HEK293 (cell line): ENCODE results near the gene LTC4S.

ENCODE experiments used
- CTCF ChIA-PET: fragments of 350-600 bp; formaldehyde crosslinking; extraction: SDS; loops from one replicate; lab custom pipeline; 2021; ENCODE audit warnings: antibody characterized with exemption; lab: Yijun Ruan, JAX
- POLR2A ChIA-PET: fragments of 300-600 bp; formaldehyde crosslinking; extraction: SDS; loops from one replicate; lab custom pipeline; 2020; ENCODE audit warnings: antibody characterized with exemption, inconsistent platforms; lab: Yijun Ruan, JAX
- H3K27ac ChIP-seq: fragments of 200-500 bp; sonication (Bioruptor generic); 2 replicates; pipeline ENCODE4 v1.5.1; 2014; ENCODE audit warnings: low read depth, low read length, control low read depth, inconsistent platforms; ENCODE audit errors: extremely low read depth
- H3K36me3 ChIP-seq, 2 experiments: fragments of 200-500 bp in 1 of 2; sonication (Bioruptor generic) in 1 of 2; 1 replicate in 1 of 2; 2 replicates in 1 of 2; pipeline ENCODE4 v1.5.1; 2014 to 2017; ENCODE audit warnings: inconsistent platforms in 2 of 2, low read length in 2 of 2; ENCODE audit not compliant: control insufficient read depth in 2 of 2, insufficient read depth in 1 of 2
- H3K4me1 ChIP-seq: fragments of 200-500 bp; sonication (Bioruptor generic); 2 replicates; pipeline ENCODE4 v1.5.1; 2014; ENCODE audit warnings: mild to moderate bottlenecking, low read length, inconsistent platforms; ENCODE audit not compliant: control insufficient read depth, insufficient read depth
- H3K4me3 ChIP-seq: 2 replicates; pipeline ENCODE4 v1.5.1; 2011; ENCODE audit warnings: low read depth, mild to moderate bottlenecking, control low read depth, low read length, moderate library complexity
- H3K9me3 ChIP-seq: fragments of 200-500 bp; sonication (Bioruptor generic); 2 replicates; pipeline ENCODE4 v1.5.1; 2014; ENCODE audit warnings: low read depth, low read length, inconsistent platforms; ENCODE audit not compliant: control insufficient read depth, insufficient read depth
- BCL11A ChIP-seq: fragments of 450-650 bp; formaldehyde crosslinking; IDR thresholded peaks from 2 replicates; pipeline ENCODE4 v1.5.1; 2016; ENCODE audit warnings: low read depth, missing biosample characterization, missing genetic modification characterization
- FEZF1 ChIP-seq: fragments of 450-650 bp; formaldehyde crosslinking; IDR thresholded peaks from 2 replicates; pipeline ENCODE4 v1.5.1; 2016; ENCODE audit warnings: missing biosample characterization, missing genetic modification characterization
- GFI1B ChIP-seq: fragments of 450-650 bp; formaldehyde crosslinking; IDR thresholded peaks from 2 replicates; pipeline ENCODE4 v1.5.1; 2016; ENCODE audit warnings: missing biosample characterization, missing genetic modification characterization
- HIC1 ChIP-seq: fragments of 450-650 bp; formaldehyde crosslinking; IDR thresholded peaks from 2 replicates; pipeline ENCODE4 v1.5.1; 2016; ENCODE audit warnings: missing biosample characterization, missing genetic modification characterization
- KLF10 ChIP-seq: fragments of 450-650 bp; IDR thresholded peaks from 2 replicates; pipeline ENCODE4 v1.5.1; 2018; ENCODE audit warnings: missing biosample characterization, mild to moderate bottlenecking, missing genetic modification characterization
- KLF7 ChIP-seq: fragments of 450-650 bp; formaldehyde crosslinking; IDR thresholded peaks from 2 replicates; pipeline ENCODE4 v1.5.1; 2016; ENCODE audit warnings: missing biosample characterization, missing genetic modification characterization, borderline replicate concordance
- ZBTB10 ChIP-seq: fragments of 450-650 bp; formaldehyde crosslinking; IDR thresholded peaks from 2 replicates; pipeline ENCODE4 v1.5.1; 2016; ENCODE audit warnings: missing biosample characterization, missing genetic modification characterization
- ZBTB7A ChIP-seq: fragments of 450-650 bp; formaldehyde crosslinking; IDR thresholded peaks from 2 replicates; pipeline ENCODE4 v1.5.1; 2016; ENCODE audit warnings: low read depth, missing biosample characterization, missing genetic modification characterization
- ZFP3 ChIP-seq: fragments of 450-650 bp; formaldehyde crosslinking; IDR thresholded peaks from 2 replicates; pipeline ENCODE4 v1.5.1; 2016; ENCODE audit warnings: low read depth, missing biosample characterization, missing genetic modification characterization
- ZNF121 ChIP-seq: fragments of 450-650 bp; formaldehyde crosslinking; IDR thresholded peaks from 2 replicates; pipeline ENCODE4 v1.5.1; 2016; ENCODE audit warnings: missing biosample characterization, missing genetic modification characterization
- ZNF146 ChIP-seq: fragments of 450-650 bp; formaldehyde crosslinking; IDR thresholded peaks from 2 replicates; pipeline ENCODE4 v1.5.1; 2016; ENCODE audit warnings: missing biosample characterization, missing genetic modification characterization
- ZNF155 ChIP-seq: fragments of 450-650 bp; formaldehyde crosslinking; IDR thresholded peaks from 2 replicates; pipeline ENCODE4 v1.5.1; 2016; ENCODE audit warnings: missing biosample characterization, missing genetic modification characterization
- ZNF335 ChIP-seq: fragments of 450-650 bp; formaldehyde crosslinking; conservative IDR thresholded peaks from 2 replicates; pipeline ENCODE4 v1.5.1; 2016; ENCODE audit warnings: missing biosample characterization, missing genetic modification characterization
- ZNF341 ChIP-seq: fragments of 450-650 bp; formaldehyde crosslinking; IDR thresholded peaks from 2 replicates; pipeline ENCODE4; 2016; ENCODE audit warnings: low read depth, missing biosample characterization, missing genetic modification characterization
- ZNF398 ChIP-seq: fragments of 450-650 bp; formaldehyde crosslinking; IDR thresholded peaks from 2 replicates; pipeline ENCODE4 v1.5.1; 2017; ENCODE audit warnings: missing biosample characterization, missing genetic modification characterization
- ZNF404 ChIP-seq: fragments of 450-650 bp; formaldehyde crosslinking; IDR thresholded peaks from 2 replicates; pipeline ENCODE4 v1.5.1; 2017; ENCODE audit warnings: missing biosample characterization, missing genetic modification characterization
- ZNF561 ChIP-seq: fragments of 450-650 bp; IDR thresholded peaks from 2 replicates; pipeline ENCODE4 v1.5.1; 2018; ENCODE audit warnings: missing biosample characterization, missing genetic modification characterization, borderline replicate concordance
- ZNF610 ChIP-seq: fragments of 450-650 bp; formaldehyde crosslinking; IDR thresholded peaks from 2 replicates; pipeline ENCODE4 v1.5.1; 2016; ENCODE audit warnings: missing biosample characterization, missing genetic modification characterization, borderline replicate concordance
- ZNF777 ChIP-seq: fragments of 450-650 bp; formaldehyde crosslinking; IDR thresholded peaks from 2 replicates; pipeline ENCODE4 v1.5.1; 2017; ENCODE audit warnings: missing biosample characterization, missing genetic modification characterization, borderline replicate concordance
- ZNF830 ChIP-seq: fragments of 450-650 bp; IDR thresholded peaks from 2 replicates; pipeline ENCODE4 v1.5.0; 2018; ENCODE audit warnings: missing biosample characterization, missing genetic modification characterization, low read depth, mild to moderate bottlenecking, moderate library complexity
- ZSCAN4 ChIP-seq: fragments of 450-650 bp; formaldehyde crosslinking; IDR thresholded peaks from 2 replicates; pipeline ENCODE4 v1.5.1; 2017; ENCODE audit warnings: missing biosample characterization, missing genetic modification characterization
- TF ChIP-seq, protein P1 (sequence below): fragments of 450-650 bp; formaldehyde crosslinking; IDR thresholded peaks from 2 replicates; pipeline ENCODE4 v1.5.1; 2016; ENCODE audit warnings: missing biosample characterization, missing genetic modification characterization

LTC4S gene

DNA sequence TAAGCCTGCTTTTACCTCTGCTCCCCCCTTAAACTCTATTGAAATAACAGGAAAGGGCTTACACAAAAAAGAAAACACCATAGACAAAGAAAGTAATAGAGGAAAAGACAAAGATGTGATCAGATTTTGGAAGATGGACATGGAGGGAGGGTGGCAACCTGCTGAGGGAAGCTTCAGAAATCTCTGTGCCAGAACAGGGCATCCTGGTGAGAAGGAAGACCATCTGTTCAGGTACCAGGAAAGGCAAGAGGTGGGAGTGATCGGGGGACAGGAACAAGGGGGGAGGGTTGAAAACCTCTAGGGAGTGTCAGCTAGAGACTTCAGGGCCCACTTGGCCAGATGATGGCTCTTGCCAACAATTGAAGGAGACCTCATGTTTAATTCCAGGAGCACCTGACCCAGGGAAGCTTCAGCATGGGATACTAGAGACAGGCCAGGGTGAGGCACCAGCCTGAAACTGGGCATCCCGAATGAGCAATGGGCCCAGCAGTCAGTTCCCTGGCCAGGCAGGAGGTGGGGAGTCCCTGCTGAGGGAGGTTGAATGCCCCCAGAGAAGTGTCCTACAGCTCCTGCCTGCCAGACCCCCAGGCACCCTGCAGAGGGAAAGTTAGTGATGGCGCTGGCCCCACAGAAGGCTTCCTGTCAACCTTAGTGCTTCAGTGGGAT lies 35.1 kb downstream of the LTC4S start (continued):
- TF ChIP-seq, protein P1, sequence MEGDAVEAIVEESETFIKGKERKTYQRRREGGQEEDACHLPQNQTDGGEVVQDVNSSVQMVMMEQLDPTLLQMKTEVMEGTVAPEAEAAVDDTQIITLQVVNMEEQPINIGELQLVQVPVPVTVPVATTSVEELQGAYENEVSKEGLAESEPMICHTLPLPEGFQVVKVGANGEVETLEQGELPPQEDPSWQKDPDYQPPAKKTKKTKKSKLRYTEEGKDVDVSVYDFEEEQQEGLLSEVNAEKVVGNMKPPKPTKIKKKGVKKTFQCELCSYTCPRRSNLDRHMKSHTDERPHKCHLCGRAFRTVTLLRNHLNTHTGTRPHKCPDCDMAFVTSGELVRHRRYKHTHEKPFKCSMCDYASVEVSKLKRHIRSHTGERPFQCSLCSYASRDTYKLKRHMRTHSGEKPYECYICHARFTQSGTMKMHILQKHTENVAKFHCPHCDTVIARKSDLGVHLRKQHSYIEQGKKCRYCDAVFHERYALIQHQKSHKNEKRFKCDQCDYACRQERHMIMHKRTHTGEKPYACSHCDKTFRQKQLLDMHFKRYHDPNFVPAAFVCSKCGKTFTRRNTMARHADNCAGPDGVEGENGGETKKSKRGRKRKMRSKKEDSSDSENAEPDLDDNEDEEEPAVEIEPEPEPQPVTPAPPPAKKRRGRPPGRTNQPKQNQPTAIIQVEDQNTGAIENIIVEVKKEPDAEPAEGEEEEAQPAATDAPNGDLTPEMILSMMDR (tag by site-specific recombination): no peak
- TF ChIP-seq ZNF777 (tag by site-specific recombination) (no peak), ZNF335 (tag by site-specific recombination) (no peak), ZNF610 (no peak), GFI1B (tag by site-specific recombination) (no peak), ZNF398 (tag by site-specific recombination) (no peak)

GRCh38 chr5:179829732-179830435 lies 36.1 kb downstream of the LTC4S start:
- ChIA-PET POLR2A (interaction anchor here (1.3 kb wide), 1 partner anchor 10 kb away, joined by 4 read pairs; no protein-coding TSS in a partner anchor), CTCF (no interaction called here)
- H3K36me3 ChIP-seq: peaks cover 43 to 93% of the 10 kb centered on the region in 2 experiments

More at GRCh38 chr5:179829732-179830435, 36.1 kb downstream of the LTC4S start:
- no peaks in the 10 kb centered on the region for H3K4me1 ChIP-seq
- H3K27ac ChIP-seq: no peak overlapping the region
- H3K4me3 ChIP-seq: no peak overlapping the region
- no peak for TF ChIP-seq ZNF561 (tag by site-specific recombination)
- no peak for TF ChIP-seq ZSCAN4 (tag by site-specific recombination)
- no peak for TF ChIP-seq BCL11A (tag by site-specific recombination)
- TF ChIP-seq ZNF404 (tag by site-specific recombination): no peak
- no peak for TF ChIP-seq FEZF1 (tag by site-specific recombination)
- no peak for TF ChIP-seq KLF10 (tag by site-specific recombination)
- TF ChIP-seq ZBTB10 (tag by site-specific recombination): no peak
- no peak for TF ChIP-seq ZNF146 (tag by site-specific recombination)
- TF ChIP-seq, protein P1 (tag by site-specific recombination): no peak
- no peak for TF ChIP-seq ZNF341 (tag by site-specific recombination)
- TF ChIP-seq HIC1: no peak
- no peak for TF ChIP-seq ZNF830 (tag by site-specific recombination)
- no peak for TF ChIP-seq ZFP3 (tag by site-specific recombination)
- no peak for TF ChIP-seq ZNF121 (tag by site-specific recombination)
- no peak for TF ChIP-seq ZNF155 (tag by site-specific recombination)
- no peak for TF ChIP-seq KLF7 (tag by site-specific recombination)
- TF ChIP-seq ZBTB7A (tag by site-specific recombination): no peak
- H3K9me3 ChIP-seq: no peaks in the 10 kb centered on the region
